Right atrium auricular region (tissue), 2 donors: Measurements from ENCODE around the gene DGKZ. TPM values are rescaled to one million over a fixed set of nuclear protein-coding genes. Genes with fewer than 3 reads are reported as not detected.

Experiments
- DNase-seq: peaks from one replicate; pipeline ENCODE4 v3.0.0-alpha.2; 2019; ENCODE audit warnings: low spot score
- H3K27ac ChIP-seq, 2 donors: fragments of 200-600 bp; sonication (generic); 1 replicate in 1 of 2; 2 replicates in 1 of 2; pipeline ENCODE4 v1.5.1; 2016 to 2019
- H3K27me3 ChIP-seq, 2 donors: fragments of 200-600 bp; sonication (generic); one replicate each; pipeline versions ENCODE4 v1.5.1 to v1.6.0; 2017 to 2019
- H3K36me3 ChIP-seq: fragments of 200-600 bp; sonication (generic); one replicate; pipeline ENCODE4 v1.5.1; 2016
- H3K4me1 ChIP-seq, 2 donors: fragments of 200-600 bp; sonication (generic); one replicate each; pipeline versions ENCODE4 v1.5.1 to v1.6.0; 2017 to 2019
- H3K4me3 ChIP-seq, 2 donors: fragments of 200-600 bp; sonication (generic); 1 replicate in 1 of 2; 2 replicates in 1 of 2; pipeline ENCODE4 v1.5.1; 2017 to 2019; ENCODE audit warnings: mild to moderate bottlenecking in 1 of 2, moderate library complexity in 1 of 2
- H3K9me3 ChIP-seq, 2 donors: fragments of 200-600 bp; sonication (generic); one replicate each; pipeline ENCODE4 v1.5.1; 2019
- CTCF ChIP-seq, 2 donors: fragments of 200-600 bp; sonication (generic); IDR thresholded peaks; one replicate each; pipeline ENCODE4 v1.5.1; 2019; ENCODE audit warnings: antibody characterized with exemption in 2 of 2
- total RNA-seq, 2 donors: library from RNA; depleted of rRNA; stranded (reverse); fragments of >200 nt; gene quantifications; one replicate each; pipeline ENCODE4 v1.1.0, GENCODE V29; 2016

Gene DGKZ
- total RNA-seq, 2 donors from 2014 or later = 91.7 to 116 TPM

- Histone ChIP-seq H3K4me1 (peaks cover 0 to 78% of the 10 kb centered on the region in 2 donors), H3K27ac (peak overlapping the region; percentile 83 to 97)
Observed at GRCh38 chr11:46338636-46338987, 8.7 kb upstream of the DGKZ start.

DNA sequence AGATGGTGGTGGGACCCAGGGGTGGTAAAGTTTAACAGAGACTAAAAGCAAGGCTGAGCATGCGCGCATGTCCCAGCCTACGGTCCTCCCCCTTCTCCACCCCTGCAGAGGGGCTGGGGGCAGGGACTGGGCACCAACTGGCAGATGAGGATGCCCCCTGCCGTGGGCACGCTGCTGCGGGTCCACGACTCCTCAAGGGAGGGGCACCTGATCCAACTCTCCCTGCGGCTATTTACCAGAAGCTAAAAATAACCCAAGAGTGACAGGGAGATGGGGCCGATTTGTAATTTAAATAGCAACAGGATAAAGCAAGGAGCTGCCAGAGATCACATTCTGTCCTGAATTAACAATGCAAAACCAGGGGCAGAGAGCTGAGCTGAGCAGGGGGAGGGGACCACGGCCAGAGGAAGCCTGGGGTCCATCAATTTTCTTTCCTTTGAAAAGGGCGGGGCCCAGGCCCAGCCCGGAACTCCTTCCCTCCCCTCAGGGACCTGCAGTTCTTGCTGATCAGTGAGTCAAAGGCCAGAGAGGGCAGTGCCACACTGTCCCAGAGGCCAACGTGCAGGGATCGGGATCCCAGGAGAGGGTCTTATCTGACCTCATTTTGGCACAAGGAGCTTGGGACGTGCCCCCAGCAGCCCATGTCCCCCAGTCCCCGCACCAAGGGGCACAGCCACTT is 8.1 kb upstream of the DGKZ start:
- no peaks in the 10 kb centered on the region for H3K9me3 ChIP-seq
- H3K4me3 ChIP-seq = peak overlapping the region; percentile 13 to 36
- H3K27me3 ChIP-seq = no peaks in the 10 kb centered on the region
- TF ChIP-seq CTCF (IDR thresholded peaks at IDR 0.05) = peak in 1 of 2 donors; percentile 43
- peak overlapping the region; percentile 83 to 97 for H3K27ac ChIP-seq
- H3K4me1 ChIP-seq = peaks cover 0 to 74% of the 10 kb centered on the region in 2 donors
- DNase-seq = no peak
- no peaks in the 10 kb centered on the region for H3K36me3 ChIP-seq

More at GRCh38 chr11:46338636-46338987, 8.7 kb upstream of the DGKZ start:
- Histone ChIP-seq H3K36me3 (no peaks in the 10 kb centered on the region), H3K9me3 (no peaks in the 10 kb centered on the region), H3K4me3 (peak overlapping the region; percentile 13 to 36), H3K27me3 (no peaks in the 10 kb centered on the region)
- no peak for TF ChIP-seq CTCF (IDR thresholded peaks at IDR 0.05)
- no peak for DNase-seq

DNA sequence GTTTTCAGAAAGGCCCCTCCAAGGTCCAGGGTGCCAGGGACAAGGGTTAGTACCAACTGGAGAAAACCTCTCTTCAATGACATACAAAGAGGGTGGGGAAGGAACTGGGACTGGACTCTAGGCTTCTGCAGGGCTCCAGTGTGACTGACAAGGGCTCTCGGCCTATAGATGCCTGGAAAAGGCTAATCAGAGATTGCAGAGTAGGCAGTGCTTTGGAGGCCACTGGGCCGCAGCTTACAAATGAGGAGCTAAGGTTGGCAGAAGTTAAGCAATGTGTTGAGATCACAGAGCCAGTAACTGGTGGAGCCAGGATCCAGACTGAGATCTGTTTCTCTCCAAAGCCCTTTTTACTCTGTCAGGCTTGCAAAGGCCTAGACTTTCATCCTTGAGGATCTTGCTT is 7.4 kb upstream of the DGKZ start:
- no peak for TF ChIP-seq CTCF (IDR thresholded peaks at IDR 0.05)
- Histone ChIP-seq H3K27ac (peak overlapping the region; percentile 83 to 97), H3K4me1 (peaks cover 0 to 79% of the 10 kb centered on the region in 2 donors), H3K27me3 (no peaks in the 10 kb centered on the region), H3K36me3 (no peaks in the 10 kb centered on the region), H3K4me3 (no peak overlapping the region), H3K9me3 (no peaks in the 10 kb centered on the region)
- no peak for DNase-seq

- Histone ChIP-seq H3K4me3 (no peak overlapping the region), H3K36me3 (no peaks in the 10 kb centered on the region), H3K9me3 (no peaks in the 10 kb centered on the region), H3K27me3 (no peaks in the 10 kb centered on the region), H3K27ac (peak overlapping the region; percentile 83 to 97), H3K4me1 (peaks cover 0 to 80% of the 10 kb centered on the region in 2 donors)
- TF ChIP-seq CTCF (IDR thresholded peaks at IDR 0.05) = no peak
- DNase-seq = no peak
Observed at GRCh38 chr11:46341454-46341853, 5.8 kb upstream of the DGKZ start.

DNA sequence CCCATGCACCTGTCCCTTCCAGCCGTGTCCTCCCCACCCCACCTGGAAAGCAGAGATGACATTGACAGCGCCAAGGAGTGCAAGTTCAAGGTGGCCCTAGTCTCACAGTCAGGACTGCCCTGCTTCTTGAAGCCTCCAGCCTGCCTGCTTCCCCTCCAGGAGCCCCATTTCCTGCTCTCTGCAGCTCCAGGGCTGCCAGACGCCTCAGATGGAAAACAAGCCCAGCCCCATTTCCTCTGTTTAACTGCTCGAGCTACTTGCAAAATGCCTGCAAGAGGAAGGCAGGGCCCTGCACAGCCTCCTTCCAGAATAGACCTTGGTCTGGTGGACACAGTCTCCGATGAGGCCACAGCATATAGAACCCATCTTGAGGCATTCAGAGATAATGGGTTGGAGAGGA is 5.0 kb upstream of the DGKZ start:
- no peaks in the 10 kb centered on the region for H3K27me3 ChIP-seq
- no peaks in the 10 kb centered on the region for H3K9me3 ChIP-seq
- H3K4me3 ChIP-seq = no peak overlapping the region
- no peak for TF ChIP-seq CTCF (IDR thresholded peaks at IDR 0.05)
- no peak for DNase-seq
- peaks cover 0 to 86% of the 10 kb centered on the region in 2 donors for H3K4me1 ChIP-seq
- no peaks in the 10 kb centered on the region for H3K36me3 ChIP-seq
- peak overlapping the region; percentile 83 to 97 for H3K27ac ChIP-seq

DNA sequence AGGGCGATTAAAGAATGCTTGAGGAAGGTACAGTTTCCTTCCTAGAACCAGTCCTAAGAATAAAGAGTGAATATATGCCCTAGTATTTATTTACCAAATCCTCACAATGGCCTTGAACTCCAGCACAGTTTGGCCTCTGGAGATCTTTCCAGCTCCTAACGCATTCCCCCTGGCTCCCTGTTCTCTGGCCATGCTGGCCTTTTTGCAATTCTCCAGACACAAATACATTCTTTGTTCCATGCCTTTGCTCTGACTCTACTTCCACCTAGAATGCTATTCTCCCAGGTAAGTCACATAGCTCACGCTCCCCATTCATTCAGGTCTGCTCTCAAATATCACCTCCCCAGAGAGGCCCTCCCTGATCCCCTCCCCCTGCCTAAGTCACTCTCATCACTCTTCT is 3.7 kb upstream of the DGKZ start:
- Histone ChIP-seq H3K9me3 (no peaks in the 10 kb centered on the region), H3K4me3 (no peak overlapping the region), H3K27ac (no peak overlapping the region), H3K36me3 (no peaks in the 10 kb centered on the region), H3K27me3 (no peaks in the 10 kb centered on the region), H3K4me1 (peaks cover 0 to 85% of the 10 kb centered on the region in 2 donors)
- DNase-seq = no peak
- no peak for TF ChIP-seq CTCF (IDR thresholded peaks at IDR 0.05)
